GM23248 (cell line): ENCODE data around the gene PLCXD1. TPM values are rescaled to one million over a fixed set of nuclear protein-coding genes. Genes with fewer than 3 reads are reported as not detected.
"Not testable (repeated sequence)": the region's sequence is repeated elsewhere in the genome, so short reads cannot be mapped to it uniquely, and the experiment has no call there.

Experiments used
- DNase-seq: peaks from one replicate; pipeline ENCODE4 v3.0.0-alpha.2; 2015
- H2AFZ ChIP-seq: fragments of 200-600 bp; sonication (generic); 2 replicates; pipeline ENCODE4 v1.6.1; 2016; ENCODE audit warnings: antibody characterized with exemption
- H3F3A ChIP-seq: fragments of 200-600 bp; sonication (generic); 2 replicates; pipeline ENCODE4 v1.6.1; 2016; ENCODE audit warnings: mild to moderate bottlenecking, antibody characterized with exemption, mixed run types; ENCODE audit not compliant: insufficient read depth
- H3K27ac ChIP-seq: fragments of 200-600 bp; sonication (generic); 2 replicates; pipeline ENCODE4 v1.5.1; 2016; ENCODE audit warnings: mild to moderate bottlenecking
- H3K27me3 ChIP-seq: fragments of 200-600 bp; sonication (generic); replicated peaks from 2 replicates; pipeline ENCODE4 v1.6.1; 2016; ENCODE audit warnings: mild to moderate bottlenecking; ENCODE audit not compliant: insufficient read depth
- H3K36me3 ChIP-seq: fragments of 200-600 bp; sonication (generic); 2 replicates; pipeline ENCODE4 v1.6.1; 2016; ENCODE audit warnings: low read depth, mild to moderate bottlenecking
- H3K4me1 ChIP-seq: fragments of 200-600 bp; sonication (generic); 2 replicates; pipeline ENCODE4 v1.6.1; 2016; ENCODE audit warnings: mild to moderate bottlenecking; ENCODE audit not compliant: insufficient read depth
- H3K4me2 ChIP-seq: fragments of 200-600 bp; sonication (generic); one replicate; pipeline ENCODE4 v1.6.1; 2016; ENCODE audit warnings: mild to moderate bottlenecking; ENCODE audit not compliant: unreplicated experiment
- H3K4me3 ChIP-seq: fragments of 200-600 bp; sonication (generic); 2 replicates; pipeline ENCODE4 v1.5.1; 2016; ENCODE audit warnings: mild to moderate bottlenecking
- H3K79me2 ChIP-seq: fragments of 200-600 bp; sonication (generic); 2 replicates; pipeline ENCODE4 v1.6.1; 2016; ENCODE audit warnings: mild to moderate bottlenecking; ENCODE audit not compliant: insufficient read depth
- H3K9ac ChIP-seq: fragments of 200-600 bp; sonication (generic); 2 replicates; pipeline ENCODE4 v1.6.1; 2016; ENCODE audit warnings: mild to moderate bottlenecking
- H3K9me2 ChIP-seq: fragments of 200-600 bp; sonication (generic); 2 replicates; pipeline ENCODE4 v1.6.1; 2016; ENCODE audit warnings: mixed run types, mild to moderate bottlenecking, moderate library complexity; ENCODE audit not compliant: insufficient read depth
- H3K9me3 ChIP-seq: fragments of 200-600 bp; sonication (generic); one replicate; pipeline ENCODE4 v1.6.1; 2017; ENCODE audit warnings: low read depth
- H4K20me1 ChIP-seq: fragments of 200-600 bp; sonication (generic); 2 replicates; pipeline ENCODE4 v1.6.0; 2016; ENCODE audit not compliant: insufficient read depth
- EZH2 ChIP-seq: fragments of 200-600 bp; sonication (generic); IDR thresholded peaks from 2 replicates; pipeline ENCODE4 v1.6.1; 2018; ENCODE audit warnings: antibody characterized with exemption, mild to moderate bottlenecking; ENCODE audit not compliant: insufficient read depth, poor library complexity, severe bottlenecking
- EZH2phosphoT487 ChIP-seq: fragments of 200-600 bp; sonication (generic); IDR thresholded peaks from 2 replicates; pipeline ENCODE4 v1.6.1; 2018; ENCODE audit warnings: antibody characterized with exemption, moderate library complexity, mild to moderate bottlenecking, low read depth; ENCODE audit not compliant: insufficient read depth
- WGBS, 2 experiments: methylation state at CpG; one replicate each; pipeline ENCODE4 v1.1.6; 2015 to 2017; ENCODE audit warnings: low lambda C conversion rate in 2 of 2, low coverage in 1 of 2; ENCODE audit errors: missing lambda C conversion rate in 2 of 2; 5-methylcytosine and 5-hydroxymethylcytosine counted together
- in situ Hi-C: fragments of 300-500 bp; cut with MboI; formaldehyde crosslinking; loops from 2 replicates; pipeline ENCODE4 v1.15.0; 2020
- polyA plus RNA-seq: library from polyadenylated mRNA; unstranded; fragments of >200 nt; fragmentation: Nextera tagmentation; extraction: Ambion mirVana; gene quantifications from 2 replicates; pipeline ENCODE4 v1.2.1, GENCODE V29; 2016
- total RNA-seq: library from RNA; depleted of rRNA; stranded (reverse); fragments of >200 nt; shearing (Covaris generic); gene quantifications from 2 replicates; pipeline ENCODE4 v1.2.3, GENCODE V29; 2014; rRNA removed

The PLCXD1 gene
- 2.1 and 4.3 TPM in 2 replicates for total RNA-seq
- 3.3 and 3.4 TPM in 2 replicates for polyA plus RNA-seq

GRCh38 chrX:281166-281999 lies at the start of gene PLCXD1:
PLCXD1 (plus strand) TSS chrX:281381; CDS start chrX:284188, 2,807 bp downstream.
- no peak within 1 kb of the TSS for H3K9ac ChIP-seq
- H3K27me3 ChIP-seq: no peaks in the 10 kb centered on the region
- no peaks in the 10 kb centered on the region for H3K79me2 ChIP-seq
- peak; percentile 28 for DNase-seq
- H3K27ac ChIP-seq: no peak within 1 kb of the TSS
- H3K36me3 ChIP-seq: no peaks in the 10 kb centered on the region
- no peaks in the 10 kb centered on the region for H3K4me1 ChIP-seq
- 54 to 67% methylated on average over 19 to 25 of the region's 25 CpGs for WGBS, 2 experiments
- no peaks in the 10 kb centered on the region for H3K9me3 ChIP-seq
- 0 out of 2 replicates have a peak within 1 kb of the TSS, but pooled peaks have one; percentile 22 for H3K4me3 ChIP-seq
- no peaks in the 10 kb centered on the region for H3K9me2 ChIP-seq
- TF ChIP-seq EZH2phosphoT487 (no peak), EZH2 (no peak)
- in situ Hi-C loops: no loop called here
- 0 out of 2 replicates have a peak, but pooled peaks cover 7% of the 10 kb centered on the region for H3F3A ChIP-seq
- H3K4me2 ChIP-seq: no peak within 1 kb of the TSS
- H4K20me1 ChIP-seq: no peaks in the 10 kb centered on the region
- peak within 1 kb of the TSS; percentile 60 for H2AFZ ChIP-seq

GRCh38 chrX:231637-232277 lies 49.4 kb upstream of the PLCXD1 start:
- H3K4me1 ChIP-seq, H2AFZ ChIP-seq, H3K9ac ChIP-seq, H3K4me3 ChIP-seq, H3K4me2 ChIP-seq, DNase-seq, H3K36me3 ChIP-seq, H3K9me3 ChIP-seq, H3K27me3 ChIP-seq, H3K27ac ChIP-seq, in situ Hi-C loops, H3K9me2 ChIP-seq, H3F3A ChIP-seq, H4K20me1 ChIP-seq, H3K79me2 ChIP-seq: not testable (repeated sequence)
- no CpG with 5 or more reads among the region's 45 CpGs for WGBS, 2 experiments

- H3K9ac ChIP-seq, H3K4me2 ChIP-seq, H3K79me2 ChIP-seq, H3K9me2 ChIP-seq, H3K9me3 ChIP-seq, H3K27ac ChIP-seq, H2AFZ ChIP-seq, H4K20me1 ChIP-seq, DNase-seq, in situ Hi-C loops, H3K36me3 ChIP-seq, H3K27me3 ChIP-seq, H3F3A ChIP-seq, H3K4me3 ChIP-seq, H3K4me1 ChIP-seq: not testable (repeated sequence)
- WGBS, 2 experiments: 82% methylated on average over 9 of the region's 42 CpGs; no CpG with 5 or more reads in 1 of the 2 experiments
These were observed 48.9 kb upstream of the PLCXD1 start for GRCh38 chrX:232278-232655.

GRCh38 chrX:236201-236600 lies 45.0 kb upstream of the PLCXD1 start:
- H3K79me2 ChIP-seq: not testable (repeated sequence)

More at GRCh38 chrX:236201-236600, 45.0 kb upstream of the PLCXD1 start:
- H3K9me2 ChIP-seq, in situ Hi-C loops, DNase-seq, H3K9ac ChIP-seq, H3F3A ChIP-seq, H3K27ac ChIP-seq, H3K36me3 ChIP-seq, H3K4me3 ChIP-seq, H3K4me1 ChIP-seq, H3K9me3 ChIP-seq, H3K4me2 ChIP-seq, H2AFZ ChIP-seq, H3K27me3 ChIP-seq, H4K20me1 ChIP-seq: not testable (repeated sequence)
- WGBS, 2 experiments: no CpG with 5 or more reads among the region's 6 CpGs
